CD14-positive monocyte (primary cell): ENCODE data around the gene INTS14. TPM values are rescaled to one million over a fixed set of nuclear protein-coding genes. Genes with fewer than 3 reads are reported as not detected.

Experiments used
- DNase-seq, 3 donors: peaks; one replicate each; pipeline ENCODE4 v3.0.0-alpha.2; 2011 to 2022
- H2AFZ ChIP-seq: 2 replicates; pipeline ENCODE4 v1.6.0; 2012; ENCODE audit warnings: mild to moderate bottlenecking, low read depth, low read length, inconsistent platforms; ENCODE audit not compliant: insufficient read depth, poor library complexity, severe bottlenecking
- H3K27ac ChIP-seq, 2 donors: 1 replicate in 1 of 2; 2 replicates in 1 of 2; pipeline ENCODE4 v1.5.1; 2012 to 2013; ENCODE audit warnings: low read length in 2 of 2, control low read depth in 1 of 2, inconsistent platforms in 1 of 2, low read depth in 1 of 2, mild to moderate bottlenecking in 1 of 2
- H3K27me3 ChIP-seq, 2 donors: one replicate each; pipeline versions ENCODE4 v1.6.0 to v1.6.1; 2011 to 2013; ENCODE audit warnings: low read length in 2 of 2; ENCODE audit not compliant: control insufficient read depth in 2 of 2, insufficient read depth in 2 of 2
- H3K36me3 ChIP-seq, 2 donors: replicated peaks in 1 of 2; 1 replicate in 1 of 2; 2 replicates in 1 of 2; pipeline versions ENCODE4 v1.5.1 to v1.6.1; 2012 to 2013; ENCODE audit warnings: low read length in 2 of 2, control low read depth in 1 of 2, inconsistent platforms in 1 of 2, mild to moderate bottlenecking in 1 of 2; ENCODE audit not compliant: insufficient read depth in 2 of 2, control insufficient read depth in 1 of 2
- H3K4me1 ChIP-seq, 2 donors: 1 replicate in 1 of 2; 2 replicates in 1 of 2; pipeline versions ENCODE4 v1.5.1 to v1.6.1; 2012 to 2013; ENCODE audit warnings: low read length in 2 of 2, control low read depth in 1 of 2, inconsistent platforms in 1 of 2, mild to moderate bottlenecking in 1 of 2, moderate library complexity in 1 of 2; ENCODE audit not compliant: insufficient read depth in 2 of 2, control insufficient read depth in 1 of 2
- H3K4me2 ChIP-seq: replicated peaks from 2 replicates; pipeline ENCODE3; 2012; ENCODE audit warnings: low read length, moderate library complexity, mild to moderate bottlenecking; ENCODE audit not compliant: poor library complexity, severe bottlenecking; ENCODE audit errors: extremely low read depth
- H3K4me3 ChIP-seq, 3 experiments: fragments of 200-600 bp in 1 of 3; sonication (generic) in 1 of 3; replicated peaks in 1 of 3; 1 replicate in 2 of 3; 2 replicates in 1 of 3; pipeline ENCODE4 v1.5.1; 2011 to 2013; ENCODE audit warnings: low read length in 3 of 3, mild to moderate bottlenecking in 3 of 3, control low read depth in 2 of 3, low read depth in 2 of 3, inconsistent platforms in 1 of 3, moderate library complexity in 1 of 3
- H3K79me2 ChIP-seq: 2 replicates; pipeline ENCODE4 v1.6.0; 2012; ENCODE audit warnings: mild to moderate bottlenecking, control low read depth, inconsistent platforms, low read length, moderate library complexity; ENCODE audit not compliant: insufficient read depth
- H3K9ac ChIP-seq: 2 replicates; pipeline ENCODE4 v1.6.0; 2017; ENCODE audit warnings: low read length, mild to moderate bottlenecking; ENCODE audit not compliant: insufficient read depth, poor library complexity, severe bottlenecking
- H3K9me3 ChIP-seq, 2 donors: replicated peaks in 1 of 2; 1 replicate in 1 of 2; 2 replicates in 1 of 2; pipeline versions ENCODE4 v1.5.1 to v1.6.1; 2012 to 2013; ENCODE audit warnings: low read length in 2 of 2, control low read depth in 1 of 2; ENCODE audit not compliant: control insufficient read depth in 1 of 2, insufficient read depth in 1 of 2
- H4K20me1 ChIP-seq: 2 replicates; pipeline ENCODE4 v1.6.0; 2012; ENCODE audit warnings: mild to moderate bottlenecking, low read length, control low read depth, moderate library complexity; ENCODE audit not compliant: insufficient read depth
- H3K27ac Mint-ChIP-seq, 7 donors: one replicate each; pipeline ENCODE4 v1.8.0; 2020; ENCODE audit warnings: mild to moderate bottlenecking in 7 of 7, mixed read lengths in 7 of 7, moderate library complexity in 6 of 7, inconsistent platforms in 2 of 7
- H3K27me3 Mint-ChIP-seq, 3 donors: one replicate each; pipeline ENCODE4 v1.8.0; 2021 to 2022; ENCODE audit warnings: low read depth in 3 of 3, mild to moderate bottlenecking in 3 of 3, mixed read lengths in 3 of 3, moderate library complexity in 3 of 3, inconsistent platforms in 1 of 3
- H3K36me3 Mint-ChIP-seq, 2 donors: one replicate each; pipeline ENCODE4 v1.8.0; 2020; ENCODE audit warnings: mixed read lengths in 2 of 2, inconsistent platforms in 1 of 2, mild to moderate bottlenecking in 1 of 2
- H3K4me1 Mint-ChIP-seq: one replicate; pipeline ENCODE4 v1.8.0; 2020; ENCODE audit warnings: mild to moderate bottlenecking, mixed read lengths
- H3K4me3 Mint-ChIP-seq, 2 donors: one replicate each; pipeline ENCODE4 v1.8.0; 2020; ENCODE audit warnings: mild to moderate bottlenecking in 2 of 2, mixed read lengths in 2 of 2, moderate library complexity in 1 of 2
- H3K9me3 Mint-ChIP-seq, 7 donors: one replicate each; pipeline ENCODE4 v1.8.0; 2020 to 2022; ENCODE audit warnings: mixed read lengths in 7 of 7, mild to moderate bottlenecking in 6 of 7, moderate library complexity in 6 of 7, inconsistent platforms in 2 of 7
- WGBS: methylation state at CpG from one replicate; pipeline ENCODE4 v1.1.5; 2013; ENCODE audit warnings: missing lambda C conversion rate; ENCODE audit not compliant: insufficient coverage; 5-methylcytosine and 5-hydroxymethylcytosine counted together
- intact Hi-C, 2 donors: fragments of 100-400 bp; cut with micrococcal nuclease; formaldehyde crosslinking; loops; one replicate each; pipeline versions ENCODE4 v1.15.0 to v1.15.1; 2023
- polyA plus RNA-seq, 3 donors: library from polyadenylated mRNA; depleted of rRNA in 1 of 3; unstranded in 2 of 3; stranded (reverse) in 1 of 3; fragments of 300-500 nt in 2 of 3; fragments of >200 nt in 1 of 3; fragmentation: Illumina TruSeq in 2 of 3; gene quantifications; 1 replicate in 2 of 3; 2 replicates in 1 of 3; pipeline ENCODE4 v1.2.3, GENCODE V29; 2012 to 2021
- small RNA-seq: library from RNA; depleted of rRNA; stranded (forward); fragments of <200 nt; gene quantifications from one replicate; pipeline ENCODE3, GENCODE V24; 2012; ENCODE audit warnings: low read depth; ENCODE audit not compliant: insufficient read length
- TF ChIP-seq, protein P1 (sequence below): fragments of 200-600 bp; IDR thresholded peaks from one replicate; pipeline ENCODE4 v1.8.0; 2022; ENCODE audit warnings: antibody characterized with exemption, mild to moderate bottlenecking

Gene INTS14
- polyA plus RNA-seq, 3 donors, result 10.1 to 20.3 (median 12.0) TPM

- peak within 1 kb of the TSS in 1 of 2 donors; percentile 22 for H3K27ac ChIP-seq
- peak within 1 kb of the TSS; percentile 74 to 88 (median 74) for H3K4me3 ChIP-seq
- H3K4me1 Mint-ChIP-seq, result peaks cover 8% of the 10 kb centered on the region
- no peaks in the 10 kb centered on the region for H3K9me3 ChIP-seq
- TF ChIP-seq, protein P1, sequence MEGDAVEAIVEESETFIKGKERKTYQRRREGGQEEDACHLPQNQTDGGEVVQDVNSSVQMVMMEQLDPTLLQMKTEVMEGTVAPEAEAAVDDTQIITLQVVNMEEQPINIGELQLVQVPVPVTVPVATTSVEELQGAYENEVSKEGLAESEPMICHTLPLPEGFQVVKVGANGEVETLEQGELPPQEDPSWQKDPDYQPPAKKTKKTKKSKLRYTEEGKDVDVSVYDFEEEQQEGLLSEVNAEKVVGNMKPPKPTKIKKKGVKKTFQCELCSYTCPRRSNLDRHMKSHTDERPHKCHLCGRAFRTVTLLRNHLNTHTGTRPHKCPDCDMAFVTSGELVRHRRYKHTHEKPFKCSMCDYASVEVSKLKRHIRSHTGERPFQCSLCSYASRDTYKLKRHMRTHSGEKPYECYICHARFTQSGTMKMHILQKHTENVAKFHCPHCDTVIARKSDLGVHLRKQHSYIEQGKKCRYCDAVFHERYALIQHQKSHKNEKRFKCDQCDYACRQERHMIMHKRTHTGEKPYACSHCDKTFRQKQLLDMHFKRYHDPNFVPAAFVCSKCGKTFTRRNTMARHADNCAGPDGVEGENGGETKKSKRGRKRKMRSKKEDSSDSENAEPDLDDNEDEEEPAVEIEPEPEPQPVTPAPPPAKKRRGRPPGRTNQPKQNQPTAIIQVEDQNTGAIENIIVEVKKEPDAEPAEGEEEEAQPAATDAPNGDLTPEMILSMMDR, result no peak
- peak within 1 kb of the TSS; percentile 75 for H3K9ac ChIP-seq
- H3K4me3 Mint-ChIP-seq, result peak within 1 kb of the TSS; percentile 82 to 90
- H3K9me3 Mint-ChIP-seq, result no peaks in the 10 kb centered on the region
- peaks cover 0 to 2% of the 10 kb centered on the region in 2 donors for H3K36me3 Mint-ChIP-seq
- no peaks in the 10 kb centered on the region for H3K27me3 ChIP-seq
- peaks cover 0 to 5% (median 1%) of the 10 kb centered on the region in 3 donors for H3K27me3 Mint-ChIP-seq
- peak within 1 kb of the TSS; percentile 100 for H3K4me2 ChIP-seq
- peak within 1 kb of the TSS in 4 of 7 donors; percentile 19 to 75 (median 57) for H3K27ac Mint-ChIP-seq
- H3K4me1 ChIP-seq, result peaks cover 9 to 16% of the 10 kb centered on the region in 2 donors
- H2AFZ ChIP-seq, result peak within 1 kb of the TSS; percentile 99
- peak; percentile 51 to 65 (median 61) for DNase-seq
- intact Hi-C loops, result no loop called here
- no peaks in the 10 kb centered on the region for H4K20me1 ChIP-seq
- no peaks in the 10 kb centered on the region for H3K36me3 ChIP-seq
- H3K79me2 ChIP-seq, result peaks cover 44% of the 10 kb centered on the region
- under 1% methylated on average over 84 of the region's 88 CpGs for WGBS
Measured at GRCh38 chr15:65530318-65531111, 80.4 kb downstream of the INTS14 start, which contains the start of gene HACD3. Gene HACD3, plus strand, starts transcription at chr15:65530463. Its CDS starts 169 bp downstream, at chr15:65530632.

DNA sequence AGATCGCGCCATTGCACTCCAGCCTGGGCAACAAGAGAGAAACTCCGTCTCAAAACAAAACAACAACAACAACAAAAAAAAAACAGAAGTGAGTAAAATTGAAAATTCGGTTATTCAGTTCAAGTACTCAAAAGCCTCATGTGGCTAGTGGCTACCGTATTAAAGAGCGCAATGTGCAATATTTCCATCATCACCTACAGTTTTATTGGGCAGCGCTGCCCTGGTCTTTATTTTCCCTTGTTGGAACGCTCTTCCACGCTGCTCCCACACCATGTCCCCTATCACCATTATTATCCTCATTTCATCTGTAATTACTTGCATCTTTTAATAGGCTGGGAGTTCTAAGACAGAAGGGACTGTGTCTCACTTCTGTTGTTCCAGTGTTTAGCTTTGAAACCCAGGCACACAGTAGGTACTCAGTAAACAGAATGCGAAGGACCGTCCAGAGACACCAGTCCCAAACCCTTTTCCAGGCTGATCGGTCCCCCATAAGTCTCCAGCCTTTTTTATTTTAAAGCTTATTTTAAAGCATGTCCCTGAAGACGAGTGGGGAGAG, 81.1 kb downstream of the INTS14 start:
- Histone ChIP-seq H3K9ac (peak overlapping the region; percentile 75), H3K4me3 (peak overlapping the region; percentile 74 to 88 (median 74)), H3K9me3 (no peaks in the 10 kb centered on the region), H4K20me1 (no peaks in the 10 kb centered on the region), H2AFZ (peak overlapping the region; percentile 99), H3K36me3 (no peaks in the 10 kb centered on the region), H3K27ac (no peak overlapping the region), H3K4me1 (peaks cover 9 to 16% of the 10 kb centered on the region in 2 donors), H3K4me2 (peak overlapping the region; percentile 100), H3K79me2 (peaks cover 37% of the 10 kb centered on the region), H3K27me3 (no peaks in the 10 kb centered on the region)
- H3K4me3 Mint-ChIP-seq, result peak overlapping the region; percentile 82 to 90
- intact Hi-C loops, result no loop called here
- no peak for DNase-seq
- no peaks in the 10 kb centered on the region for H3K9me3 Mint-ChIP-seq
- H3K36me3 Mint-ChIP-seq, result peaks cover 0 to 2% of the 10 kb centered on the region in 2 donors
- 51% methylated on average over 4 of the region's 13 CpGs for WGBS
- H3K4me1 Mint-ChIP-seq, result peaks cover 8% of the 10 kb centered on the region
- peaks cover 0 to 5% (median 1%) of the 10 kb centered on the region in 3 donors for H3K27me3 Mint-ChIP-seq
- H3K27ac Mint-ChIP-seq, result peak overlapping the region in 3 of 7 donors; percentile 19 to 71 (median 43)
- TF ChIP-seq, protein P1, result no peak

Small RNAs within 50 kb of the gene (small RNA-seq; reads per million reads assigned to genes)
- not detected for gene RNU6-19P

Other genes starting within 250 kb of the INTS14 start
- not detected for gene IGDCC3, start 233.1 kb downstream of the INTS14 start, polyA plus RNA-seq
- gene IGDCC4, start 188.2 kb downstream of the INTS14 start, polyA plus RNA-seq, result under 1 TPM in 1 of 3 donors, not detected in 2; 0.03 TPM
- 10 to 100 TPM; 18.3 to 48.3 (median 38.7) TPM for gene DPP8, start 93.4 kb downstream of the INTS14 start, polyA plus RNA-seq
- 10 to 100 TPM in 2 of 3 donors, 1 to 10 TPM in 1; 2.4 to 12.1 (median 10.8) TPM for gene HACD3, start 80.7 kb downstream of the INTS14 start, polyA plus RNA-seq
- 1 to 10 TPM in 1 of 3 donors, under 1 TPM in 2; 0.80 to 1.7 (median 0.83) TPM for gene SLC24A1, start 10.8 kb upstream of the INTS14 start, polyA plus RNA-seq
- 10 to 100 TPM in 1 of 3 donors, 1 to 10 TPM in 2; 4.6 to 11.0 (median 6.9) TPM for gene DENND4A, start 181.2 kb upstream of the INTS14 start, polyA plus RNA-seq